Peyer's patch (tissue), 4 donors: ENCODE data around the gene KSR2. TPM values are rescaled to one million over a fixed set of nuclear protein-coding genes. Genes with fewer than 3 reads are reported as not detected.

Experiments
- DNase-seq, 3 donors: peaks; one replicate each; pipeline ENCODE4 v3.0.0-alpha.2; 2017 to 2019
- H3K27ac ChIP-seq, 4 donors: fragments of 200-600 bp; sonication (generic); one replicate each; pipeline ENCODE4 v1.5.1; 2016 to 2019
- H3K27me3 ChIP-seq, 2 donors: fragments of 200-600 bp; sonication (generic); one replicate each; pipeline ENCODE4 v1.5.1; 2019
- H3K36me3 ChIP-seq, 3 donors: fragments of 200-600 bp; sonication (generic); one replicate each; pipeline ENCODE4 v1.5.1; 2016 to 2019
- H3K4me1 ChIP-seq, 4 donors: fragments of 200-600 bp; sonication (generic); one replicate each; pipeline ENCODE4 v1.5.1; 2016 to 2019
- H3K4me3 ChIP-seq, 4 donors: fragments of 200-600 bp; sonication (generic); 1 replicate in 3 of 4; 2 replicates in 1 of 4; pipeline ENCODE4 v1.5.1; 2016 to 2019; ENCODE audit warnings: mild to moderate bottlenecking in 1 of 4
- H3K9me3 ChIP-seq, 4 donors: fragments of 200-600 bp; sonication (generic); one replicate each; pipeline ENCODE4 v1.5.1; 2016 to 2019; ENCODE audit warnings: mild to moderate bottlenecking in 1 of 4
- POLR2A ChIP-seq, 2 donors: fragments of 450-650 bp; IDR thresholded peaks; one replicate each; pipeline ENCODE4 v1.5.1; 2017; ENCODE audit warnings: antibody characterized with exemption in 2 of 2, mild to moderate bottlenecking in 2 of 2, moderate library complexity in 2 of 2
- total RNA-seq, 4 donors: library from RNA; depleted of rRNA; stranded (reverse); fragments of >200 nt; gene quantifications; one replicate each; pipeline ENCODE4 v1.1.0, GENCODE V29; 2016
- TF ChIP-seq, protein P1 (sequence below), 6 experiments: fragments of 450-650 bp in 4 of 6; fragments of 200-600 bp in 2 of 6; sonication (generic) in 1 of 6; IDR thresholded peaks; one replicate each; pipeline ENCODE4 v1.5.1; 2017 to 2019; ENCODE audit warnings: antibody characterized with exemption in 6 of 6, mild to moderate bottlenecking in 3 of 6, moderate library complexity in 1 of 6

The KSR2 gene
- total RNA-seq, 4 donors from 2014 or later, result 0.27 to 0.53 (median 0.28) TPM; not detected in 1

DNA sequence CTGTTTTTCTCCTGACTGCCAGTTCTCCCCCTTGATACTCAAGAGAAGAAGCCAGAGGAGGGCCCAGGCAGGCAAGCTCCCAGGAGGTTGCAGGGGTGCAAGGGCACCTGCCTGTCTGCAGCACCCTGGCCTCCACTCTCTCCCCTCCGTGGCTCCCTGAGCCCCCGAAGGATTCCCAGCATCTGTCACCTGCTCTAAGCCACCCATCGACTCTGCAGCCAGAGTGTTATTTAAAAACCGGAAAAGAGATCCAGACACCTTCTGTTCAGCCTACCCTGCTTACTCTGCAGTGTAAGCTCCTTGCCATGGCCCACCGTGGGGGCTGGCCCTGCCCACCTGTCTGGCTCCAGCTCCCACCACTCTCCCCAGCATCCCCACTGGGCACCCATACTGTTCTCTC lies 121.4 kb downstream of the KSR2 start:
- no peaks in the 10 kb centered on the region for H3K27me3 ChIP-seq
- H3K27ac ChIP-seq, result no peak overlapping the region
- H3K4me1 ChIP-seq, result no peaks in the 10 kb centered on the region
- no peaks in the 10 kb centered on the region for H3K9me3 ChIP-seq
- TF ChIP-seq, protein P1, sequence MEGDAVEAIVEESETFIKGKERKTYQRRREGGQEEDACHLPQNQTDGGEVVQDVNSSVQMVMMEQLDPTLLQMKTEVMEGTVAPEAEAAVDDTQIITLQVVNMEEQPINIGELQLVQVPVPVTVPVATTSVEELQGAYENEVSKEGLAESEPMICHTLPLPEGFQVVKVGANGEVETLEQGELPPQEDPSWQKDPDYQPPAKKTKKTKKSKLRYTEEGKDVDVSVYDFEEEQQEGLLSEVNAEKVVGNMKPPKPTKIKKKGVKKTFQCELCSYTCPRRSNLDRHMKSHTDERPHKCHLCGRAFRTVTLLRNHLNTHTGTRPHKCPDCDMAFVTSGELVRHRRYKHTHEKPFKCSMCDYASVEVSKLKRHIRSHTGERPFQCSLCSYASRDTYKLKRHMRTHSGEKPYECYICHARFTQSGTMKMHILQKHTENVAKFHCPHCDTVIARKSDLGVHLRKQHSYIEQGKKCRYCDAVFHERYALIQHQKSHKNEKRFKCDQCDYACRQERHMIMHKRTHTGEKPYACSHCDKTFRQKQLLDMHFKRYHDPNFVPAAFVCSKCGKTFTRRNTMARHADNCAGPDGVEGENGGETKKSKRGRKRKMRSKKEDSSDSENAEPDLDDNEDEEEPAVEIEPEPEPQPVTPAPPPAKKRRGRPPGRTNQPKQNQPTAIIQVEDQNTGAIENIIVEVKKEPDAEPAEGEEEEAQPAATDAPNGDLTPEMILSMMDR (IDR thresholded peaks at IDR 0.05), result no peak
- TF ChIP-seq POLR2A (IDR thresholded peaks at IDR 0.05), result no peak
- H3K4me3 ChIP-seq, result no peak overlapping the region
- H3K36me3 ChIP-seq, result no peaks in the 10 kb centered on the region
- no peak for DNase-seq

DNA sequence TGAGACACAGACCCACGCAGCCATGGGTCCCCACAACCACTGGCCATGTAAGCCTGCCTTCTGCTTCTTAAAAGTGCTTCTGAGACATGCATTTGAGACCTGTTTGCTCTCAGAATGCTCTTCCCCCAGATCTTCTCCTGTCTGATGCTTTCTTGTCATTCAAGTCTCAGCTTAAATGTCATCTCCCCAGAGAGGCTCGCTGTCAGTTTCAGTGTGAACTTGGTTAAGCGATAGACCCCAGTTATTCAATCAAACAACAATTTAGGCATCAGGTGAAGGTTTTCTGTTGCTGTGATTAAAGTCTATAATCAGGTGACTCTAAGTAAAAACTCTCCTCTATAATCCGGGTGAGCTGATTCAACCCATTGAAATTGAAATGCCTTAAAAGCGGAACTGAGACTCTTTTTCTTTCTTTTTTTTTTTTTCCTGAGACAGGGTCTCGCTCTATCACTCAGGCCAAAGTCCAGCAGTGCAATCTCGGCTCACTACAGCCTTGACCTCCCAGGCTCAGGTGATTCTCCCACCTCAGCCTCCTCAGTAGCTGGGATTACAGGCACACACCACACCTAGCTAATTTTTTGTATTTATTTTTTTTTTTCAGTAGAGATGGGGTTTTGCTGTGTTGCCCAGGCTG lies 123.4 kb downstream of the KSR2 start:
- H3K9me3 ChIP-seq, result no peaks in the 10 kb centered on the region
- H3K27me3 ChIP-seq, result no peaks in the 10 kb centered on the region
- no peaks in the 10 kb centered on the region for H3K36me3 ChIP-seq
- H3K4me1 ChIP-seq, result no peaks in the 10 kb centered on the region
- no peak for DNase-seq
- no peak overlapping the region for H3K27ac ChIP-seq
- no peak overlapping the region for H3K4me3 ChIP-seq
- TF ChIP-seq, protein P1 (IDR thresholded peaks at IDR 0.05), result no peak
- no peak for TF ChIP-seq POLR2A (IDR thresholded peaks at IDR 0.05)

DNA sequence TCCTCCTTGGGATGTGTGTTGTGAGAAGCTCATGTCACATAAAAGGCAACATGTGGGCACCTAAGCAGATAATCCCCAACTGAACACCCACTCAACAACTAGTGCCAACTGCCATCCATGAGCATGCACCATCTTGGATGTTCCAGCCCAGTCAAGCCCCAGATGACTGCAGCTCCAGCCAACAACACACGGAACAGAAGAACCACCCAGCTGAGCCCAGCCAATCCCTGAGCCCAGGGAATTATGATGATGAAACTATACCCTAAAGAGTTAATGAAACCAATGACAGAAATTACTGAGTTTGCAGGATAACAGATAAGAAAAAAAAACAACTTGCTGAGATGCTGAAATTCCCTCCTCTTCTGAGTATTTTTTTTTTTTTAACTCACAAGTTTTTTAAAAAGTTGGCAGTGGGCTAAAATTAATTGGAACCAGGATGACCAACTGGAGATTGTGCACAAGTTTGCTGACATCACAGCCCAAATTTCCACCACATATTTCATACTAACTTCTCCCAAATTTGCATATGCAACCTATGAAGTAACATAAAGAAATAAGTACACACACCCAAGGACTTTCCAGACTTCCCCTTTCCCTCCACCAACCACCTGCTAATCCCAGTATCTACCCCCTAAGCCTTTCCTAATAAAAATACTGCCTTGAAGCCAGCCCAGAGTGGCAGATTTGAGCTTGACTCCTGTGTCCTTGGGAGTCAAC lies 124.5 kb downstream of the KSR2 start:
- DNase-seq, result no peak
- no peaks in the 10 kb centered on the region for H3K36me3 ChIP-seq
- no peak overlapping the region for H3K27ac ChIP-seq
- no peaks in the 10 kb centered on the region for H3K4me1 ChIP-seq
- H3K4me3 ChIP-seq, result no peak overlapping the region
- no peaks in the 10 kb centered on the region for H3K27me3 ChIP-seq
- H3K9me3 ChIP-seq, result no peaks in the 10 kb centered on the region
- TF ChIP-seq POLR2A (IDR thresholded peaks at IDR 0.05), result no peak
- TF ChIP-seq, protein P1 (IDR thresholded peaks at IDR 0.05), result no peak

DNA sequence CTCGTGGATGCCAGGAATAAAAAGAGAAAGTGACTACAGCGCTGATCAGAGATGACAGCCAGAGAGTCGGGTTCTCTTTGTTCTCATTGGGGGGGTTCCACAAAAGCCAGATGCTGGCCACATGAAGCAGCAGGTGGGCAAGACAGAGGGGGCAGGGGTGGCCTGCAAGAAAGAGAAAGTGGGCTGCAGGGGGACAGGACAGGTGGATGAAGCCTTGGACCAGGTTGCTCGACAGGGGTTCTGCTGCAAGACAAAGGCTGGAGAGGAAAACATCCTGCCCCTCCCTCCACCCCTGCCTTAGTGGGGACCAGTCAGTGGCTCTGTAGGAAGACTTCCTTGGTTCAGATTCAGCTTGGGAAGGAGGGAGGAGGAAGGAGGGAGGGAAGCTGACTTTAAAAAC lies 126.2 kb downstream of the KSR2 start:
- no peak for DNase-seq
- Histone ChIP-seq H3K27ac (no peak overlapping the region), H3K4me3 (no peak overlapping the region), H3K4me1 (no peaks in the 10 kb centered on the region), H3K36me3 (no peaks in the 10 kb centered on the region), H3K27me3 (no peaks in the 10 kb centered on the region), H3K9me3 (no peaks in the 10 kb centered on the region)
- TF ChIP-seq POLR2A (IDR thresholded peaks at IDR 0.05), result no peak

DNA sequence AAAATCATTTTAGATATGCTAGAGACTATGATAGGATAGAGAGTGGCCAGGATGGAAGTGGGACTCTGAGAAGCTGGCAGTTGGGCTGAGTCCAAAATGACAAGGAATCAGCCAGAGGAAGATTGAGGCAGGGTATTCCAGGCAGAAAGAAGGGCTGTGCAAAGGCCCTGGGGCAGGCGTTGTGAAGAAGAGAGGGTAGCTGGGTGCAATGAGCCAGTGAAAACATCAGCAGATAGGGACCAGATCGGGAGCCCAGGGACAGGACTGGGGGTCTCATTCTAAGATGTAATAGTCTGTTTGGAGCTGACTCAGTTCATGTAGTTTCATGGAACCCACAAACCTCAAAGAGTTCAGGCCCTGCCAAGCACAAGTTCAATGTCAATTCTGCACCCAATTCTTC lies 126.6 kb downstream of the KSR2 start:
- no peak for DNase-seq
- TF ChIP-seq, protein P1 (IDR thresholded peaks at IDR 0.05), result no peak
- no peak for TF ChIP-seq POLR2A (IDR thresholded peaks at IDR 0.05)
- H3K4me3 ChIP-seq, result no peak overlapping the region
- no peaks in the 10 kb centered on the region for H3K36me3 ChIP-seq
- H3K27me3 ChIP-seq, result no peaks in the 10 kb centered on the region
- H3K9me3 ChIP-seq, result no peaks in the 10 kb centered on the region
- no peak overlapping the region for H3K27ac ChIP-seq
- no peaks in the 10 kb centered on the region for H3K4me1 ChIP-seq

DNA sequence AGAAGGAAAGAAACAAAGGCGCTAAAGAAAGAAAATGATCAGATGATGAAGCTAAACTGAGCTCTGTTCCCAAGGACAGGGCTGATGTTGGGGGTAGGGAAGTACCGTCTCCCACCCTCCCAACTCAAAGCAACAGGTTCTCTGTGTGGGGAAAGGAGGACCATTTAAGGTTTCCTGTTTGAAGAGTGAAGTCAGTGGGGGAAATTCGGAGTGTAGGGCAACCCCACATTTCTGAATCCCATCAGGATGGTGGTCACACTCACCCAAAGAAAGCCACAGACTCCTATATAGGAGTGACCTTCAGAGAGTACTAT lies 131.1 kb downstream of the KSR2 start:
- no peak overlapping the region for H3K4me3 ChIP-seq
- TF ChIP-seq POLR2A (IDR thresholded peaks at IDR 0.05), result no peak
- TF ChIP-seq, protein P1 (IDR thresholded peaks at IDR 0.05), result no peak

More for the DNA sequence above, 131.1 kb downstream of the KSR2 start:
- no peaks in the 10 kb centered on the region for H3K4me1 ChIP-seq
- no peak overlapping the region for H3K27ac ChIP-seq
- no peaks in the 10 kb centered on the region for H3K36me3 ChIP-seq
- H3K27me3 ChIP-seq, result no peaks in the 10 kb centered on the region
- no peaks in the 10 kb centered on the region for H3K9me3 ChIP-seq
- no peak for DNase-seq
